Esophagus (tissue), 2 donors: ENCODE data around the gene GSTO2. TPM values are rescaled to one million over a fixed set of nuclear protein-coding genes. Genes with fewer than 3 reads are reported as not detected.
A peak's percentile ranks its signal among the peaks of the same experiment; 100 is the strongest.

Experiments used
- H3K27ac ChIP-seq, 2 donors: one replicate each; pipeline ENCODE4 v1.5.1; 2013; ENCODE audit warnings: low read depth in 2 of 2, mild to moderate bottlenecking in 2 of 2, inconsistent platforms in 1 of 2, low read length in 1 of 2, moderate library complexity in 1 of 2
- H3K27me3 ChIP-seq, 2 donors: one replicate each; pipeline ENCODE4 v1.6.1; 2013; ENCODE audit warnings: low read length in 2 of 2, control low read depth in 1 of 2, mild to moderate bottlenecking in 1 of 2; ENCODE audit not compliant: insufficient read depth in 2 of 2, control insufficient read depth in 1 of 2
- H3K36me3 ChIP-seq, 2 donors: one replicate each; pipeline ENCODE4 v1.6.1; 2013; ENCODE audit warnings: low read length in 1 of 2; ENCODE audit not compliant: control insufficient read depth in 2 of 2, insufficient read depth in 2 of 2
- H3K4me1 ChIP-seq, 2 donors: one replicate each; pipeline ENCODE4 v1.6.1; 2013; ENCODE audit warnings: low read length in 1 of 2; ENCODE audit not compliant: control insufficient read depth in 2 of 2, insufficient read depth in 2 of 2
- H3K4me3 ChIP-seq, 2 donors: one replicate each; pipeline ENCODE4 v1.5.1; 2013; ENCODE audit warnings: low read length in 2 of 2, mild to moderate bottlenecking in 2 of 2, low read depth in 1 of 2, moderate library complexity in 1 of 2
- H3K9me3 ChIP-seq, 2 donors: one replicate each; pipeline ENCODE4 v1.6.1; 2013; ENCODE audit warnings: mild to moderate bottlenecking in 2 of 2, low read depth in 1 of 2, low read length in 1 of 2, moderate library complexity in 1 of 2; ENCODE audit not compliant: control insufficient read depth in 2 of 2, insufficient read depth in 1 of 2
- WGBS, 2 donors: extraction: QIAGEN DNeasy Blood & Tissue Kit; methylation state at CpG; one replicate each; pipeline ENCODE4 v1.1.7; 2013; 5-methylcytosine and 5-hydroxymethylcytosine counted together
- polyA plus RNA-seq, 2 donors: library from polyadenylated mRNA; stranded (reverse); fragments of 200-250 nt; gene quantifications; one replicate each; pipeline ENCODE4 v1.2.3, GENCODE V29; 2013
- donor health status: healthy with polysubstance abuse.
- donor health status: Bipolar disorder and iron deficiency.

The GSTO2 gene
- polyA plus RNA-seq, 2 donors: 19.9 to 20.3 TPM

GRCh38 chr10:104252368-104252767, 16.6 kb upstream of the GSTO2 start:
- H3K4me1 ChIP-seq: no peaks in the 10 kb centered on the region
- H3K27ac ChIP-seq: no peak overlapping the region
- H3K36me3 ChIP-seq: no peaks in the 10 kb centered on the region
- no peaks in the 10 kb centered on the region for H3K9me3 ChIP-seq
- H3K27me3 ChIP-seq: no peaks in the 10 kb centered on the region
- H3K4me3 ChIP-seq: no peak overlapping the region

GRCh38 chr10:104253106-104253505, 15.9 kb upstream of the GSTO2 start:
- Histone ChIP-seq H3K27me3 (no peaks in the 10 kb centered on the region), H3K4me3 (no peak overlapping the region), H3K36me3 (peaks cover 0 to 1% of the 10 kb centered on the region in 2 donors), H3K4me1 (no peaks in the 10 kb centered on the region), H3K27ac (no peak overlapping the region), H3K9me3 (no peaks in the 10 kb centered on the region)
- WGBS, 2 donors: 80 to 88% methylated on average over 2 of the region's 2 CpGs

GRCh38 chr10:104253606-104254410, 15.2 kb upstream of the GSTO2 start:
- Histone ChIP-seq H3K27ac (peak overlapping the region; percentile 90 to 95), H3K4me1 (no peaks in the 10 kb centered on the region), H3K27me3 (no peaks in the 10 kb centered on the region), H3K4me3 (peak overlapping the region in 1 of 2 donors; percentile 92), H3K36me3 (peaks cover 0 to 3% of the 10 kb centered on the region in 2 donors), H3K9me3 (no peaks in the 10 kb centered on the region)
- 74 to 76% methylated on average over 10 of the region's 10 CpGs for WGBS, 2 donors

GRCh38 chr10:104254493-104255310, 14.3 kb upstream of the GSTO2 start, which contains the start of gene GSTO1:
Gene GSTO1 (plus strand): TSS chr10:104254892. CDS start chr10:104254929, 37 bp downstream.
- no peaks in the 10 kb centered on the region for H3K4me1 ChIP-seq
- 1% methylated on average over 40 to 69 of the region's 69 CpGs for WGBS, 2 donors
- H3K27me3 ChIP-seq: no peaks in the 10 kb centered on the region

GRCh38 chr10:104255311-104255981, 13.5 kb upstream of the GSTO2 start:
- peak overlapping the region; percentile 90 to 95 for H3K27ac ChIP-seq
- H3K9me3 ChIP-seq: no peaks in the 10 kb centered on the region
- peaks cover 0 to 3% of the 10 kb centered on the region in 2 donors for H3K36me3 ChIP-seq
- 0 to 1% methylated on average over 12 of the region's 12 CpGs for WGBS, 2 donors
- H3K27me3 ChIP-seq: no peaks in the 10 kb centered on the region
- H3K4me3 ChIP-seq: peak overlapping the region; percentile 81 to 92
- peaks cover 0 to 3% of the 10 kb centered on the region in 2 donors for H3K4me1 ChIP-seq

More at GRCh38 chr10:104254493-104255310, 14.3 kb upstream of the GSTO2 start, which contains the start of gene GSTO1:
- no peaks in the 10 kb centered on the region for H3K9me3 ChIP-seq
- H3K4me3 ChIP-seq: peak within 1 kb of the TSS; percentile 81 to 92
- peak within 1 kb of the TSS; percentile 90 to 95 for H3K27ac ChIP-seq
- H3K36me3 ChIP-seq: peaks cover 0 to 3% of the 10 kb centered on the region in 2 donors

GRCh38 chr10:104256335-104256961, 12.5 kb upstream of the GSTO2 start:
- peak overlapping the region in 1 of 2 donors; percentile 31 for H3K4me3 ChIP-seq
- H3K27me3 ChIP-seq: no peaks in the 10 kb centered on the region
- peaks cover 0 to 3% of the 10 kb centered on the region in 2 donors for H3K4me1 ChIP-seq
- WGBS, 2 donors: 3 to 9% methylated on average over 1 of the region's 1 CpG
- no peaks in the 10 kb centered on the region for H3K9me3 ChIP-seq
- peaks cover 0 to 5% of the 10 kb centered on the region in 2 donors for H3K36me3 ChIP-seq
- H3K27ac ChIP-seq: peak overlapping the region in 1 of 2 donors; percentile 50

GRCh38 chr10:104257235-104257634, 11.7 kb upstream of the GSTO2 start:
- Histone ChIP-seq H3K36me3 (peaks cover 0 to 12% of the 10 kb centered on the region in 2 donors), H3K4me3 (no peak overlapping the region), H3K9me3 (no peaks in the 10 kb centered on the region), H3K27ac (no peak overlapping the region), H3K27me3 (no peaks in the 10 kb centered on the region), H3K4me1 (peaks cover 0 to 3% of the 10 kb centered on the region in 2 donors)
- WGBS, 2 donors: 85% methylated on average over 5 of the region's 5 CpGs

GRCh38 chr10:104258209-104258608, 10.8 kb upstream of the GSTO2 start:
- H3K4me3 ChIP-seq: no peak overlapping the region
- no peaks in the 10 kb centered on the region for H3K27me3 ChIP-seq
- H3K9me3 ChIP-seq: no peaks in the 10 kb centered on the region
- peak overlapping the region in 1 of 2 donors; percentile 26 for H3K27ac ChIP-seq
- 74 to 76% methylated on average over 3 of the region's 3 CpGs for WGBS, 2 donors
- H3K4me1 ChIP-seq: peaks cover 0 to 3% of the 10 kb centered on the region in 2 donors
- H3K36me3 ChIP-seq: peaks cover 3 to 12% of the 10 kb centered on the region in 2 donors

- Histone ChIP-seq H3K36me3 (peaks cover 3 to 12% of the 10 kb centered on the region in 2 donors), H3K4me3 (no peak overlapping the region), H3K9me3 (no peaks in the 10 kb centered on the region), H3K4me1 (peaks cover 0 to 3% of the 10 kb centered on the region in 2 donors), H3K27ac (peak overlapping the region; percentile 22 to 53), H3K27me3 (no peaks in the 10 kb centered on the region)
- 54 to 66% methylated on average over 3 of the region's 3 CpGs for WGBS, 2 donors
These were observed 9.5 kb upstream of the GSTO2 start for GRCh38 chr10:104259456-104259855.
